HG03280 (cell line): ENCODE data around the gene BCAT1.
"Not testable (repeated sequence)": the region's sequence is repeated elsewhere in the genome, so short reads cannot be mapped to it uniquely, and the experiment has no call there.

Experiments used
- ATAC-seq: cut with Tn5 transposase; IDR thresholded peaks from one replicate; pipeline ENCODE4 v1.9.1; 2021; ENCODE audit warnings: mild to moderate bottlenecking, moderate library complexity; ENCODE audit not compliant: unreplicated experiment

Gene BCAT1

GRCh38 chr12:24928533-24929306, 20.2 kb downstream of the BCAT1 start:
- ATAC-seq, result not testable (repeated sequence)

- ATAC-seq, result no peak
Observed at GRCh38 chr12:24928131-24928530, 20.8 kb downstream of the BCAT1 start.

GRCh38 chr12:24926080-24926479, 22.8 kb downstream of the BCAT1 start:
- ATAC-seq, result not testable (repeated sequence)

- no peak for ATAC-seq
Observed at GRCh38 chr12:24922090-24922489, 26.8 kb downstream of the BCAT1 start.

- no peak for ATAC-seq
Observed at GRCh38 chr12:24921251-24922038, 27.5 kb downstream of the BCAT1 start.

- no peak for ATAC-seq
Observed at GRCh38 chr12:24920141-24920540, 28.8 kb downstream of the BCAT1 start.

GRCh38 chr12:24919346-24920001, 29.4 kb downstream of the BCAT1 start:
- ATAC-seq, result no peak

- no peak for ATAC-seq
Observed at GRCh38 chr12:24918596-24918995, 30.3 kb downstream of the BCAT1 start.

- ATAC-seq, result no peak
Observed at GRCh38 chr12:24915501-24915900, 33.4 kb downstream of the BCAT1 start.

GRCh38 chr12:24913953-24914352, 34.9 kb downstream of the BCAT1 start:
- ATAC-seq, result no peak

- ATAC-seq, result no peak
Observed at GRCh38 chr12:24913130-24913529, 35.8 kb downstream of the BCAT1 start.

GRCh38 chr12:24911271-24911791, 37.6 kb downstream of the BCAT1 start:
- no peak for ATAC-seq

- ATAC-seq, result not testable (repeated sequence)
Observed at GRCh38 chr12:24910192-24910591, 38.7 kb downstream of the BCAT1 start.

- no peak for ATAC-seq
Observed at GRCh38 chr12:24909667-24910066, 39.2 kb downstream of the BCAT1 start.

- ATAC-seq, result no peak
Observed at GRCh38 chr12:24907464-24907863, 41.4 kb downstream of the BCAT1 start.

GRCh38 chr12:24906141-24906540, 42.8 kb downstream of the BCAT1 start:
- no peak for ATAC-seq

GRCh38 chr12:24905431-24905830, 43.5 kb downstream of the BCAT1 start:
- ATAC-seq, result no peak

GRCh38 chr12:24904871-24905270, 44.0 kb downstream of the BCAT1 start:
- no peak for ATAC-seq

GRCh38 chr12:24903329-24904088, 45.4 kb downstream of the BCAT1 start:
- no peak for ATAC-seq

GRCh38 chr12:24902511-24903328, 46.2 kb downstream of the BCAT1 start:
- ATAC-seq, result peak; percentile 57
